Effector memory CD4-positive, alpha-beta T cell (primary cell): Measurements from ENCODE around the gene BAIAP3.

Experiments
- DNase-seq, 3 donors: peaks; one replicate each; pipeline ENCODE4 v3.0.0-alpha.2; 2020
- H3K27ac ChIP-seq: 2 replicates; pipeline ENCODE4 v1.7.0; 2013; ENCODE audit warnings: mild to moderate bottlenecking, low read length, moderate library complexity; ENCODE audit not compliant: insufficient read depth, poor library complexity, severe bottlenecking
- H3K27me3 ChIP-seq: replicated peaks from 2 replicates; pipeline ENCODE4 v1.7.0; 2013; ENCODE audit warnings: mild to moderate bottlenecking, low read length; ENCODE audit not compliant: insufficient read depth, control insufficient read depth, poor library complexity, severe bottlenecking
- H3K36me3 ChIP-seq: 2 replicates; pipeline ENCODE4 v1.7.0; 2013; ENCODE audit warnings: mild to moderate bottlenecking, low read length, moderate library complexity; ENCODE audit not compliant: control insufficient read depth, insufficient read depth
- H3K4me1 ChIP-seq: 2 replicates; pipeline ENCODE4 v1.7.0; 2013; ENCODE audit warnings: low read length, mild to moderate bottlenecking; ENCODE audit not compliant: control insufficient read depth, insufficient read depth, poor library complexity, severe bottlenecking
- H3K4me3 ChIP-seq: 2 replicates; pipeline ENCODE4 v1.7.0; 2013; ENCODE audit warnings: low read length, low read depth, mild to moderate bottlenecking; ENCODE audit not compliant: insufficient read depth, poor library complexity, severe bottlenecking
- H3K9me3 ChIP-seq: 2 replicates; pipeline ENCODE4 v1.7.0; 2013; ENCODE audit warnings: mild to moderate bottlenecking, low read length, moderate library complexity; ENCODE audit not compliant: control insufficient read depth

BAIAP3 gene

GRCh38 chr16:1345651-1346421 is 12.4 kb downstream of the BAIAP3 start:
- Histone ChIP-seq H3K4me1 (peaks cover 15% of the 10 kb centered on the region), H3K36me3 (peaks cover 26% of the 10 kb centered on the region), H3K27ac (no peak overlapping the region), H3K4me3 (no peak overlapping the region), H3K9me3 (no peaks in the 10 kb centered on the region), H3K27me3 (no peaks in the 10 kb centered on the region)
- DNase-seq, result no peak

DNA sequence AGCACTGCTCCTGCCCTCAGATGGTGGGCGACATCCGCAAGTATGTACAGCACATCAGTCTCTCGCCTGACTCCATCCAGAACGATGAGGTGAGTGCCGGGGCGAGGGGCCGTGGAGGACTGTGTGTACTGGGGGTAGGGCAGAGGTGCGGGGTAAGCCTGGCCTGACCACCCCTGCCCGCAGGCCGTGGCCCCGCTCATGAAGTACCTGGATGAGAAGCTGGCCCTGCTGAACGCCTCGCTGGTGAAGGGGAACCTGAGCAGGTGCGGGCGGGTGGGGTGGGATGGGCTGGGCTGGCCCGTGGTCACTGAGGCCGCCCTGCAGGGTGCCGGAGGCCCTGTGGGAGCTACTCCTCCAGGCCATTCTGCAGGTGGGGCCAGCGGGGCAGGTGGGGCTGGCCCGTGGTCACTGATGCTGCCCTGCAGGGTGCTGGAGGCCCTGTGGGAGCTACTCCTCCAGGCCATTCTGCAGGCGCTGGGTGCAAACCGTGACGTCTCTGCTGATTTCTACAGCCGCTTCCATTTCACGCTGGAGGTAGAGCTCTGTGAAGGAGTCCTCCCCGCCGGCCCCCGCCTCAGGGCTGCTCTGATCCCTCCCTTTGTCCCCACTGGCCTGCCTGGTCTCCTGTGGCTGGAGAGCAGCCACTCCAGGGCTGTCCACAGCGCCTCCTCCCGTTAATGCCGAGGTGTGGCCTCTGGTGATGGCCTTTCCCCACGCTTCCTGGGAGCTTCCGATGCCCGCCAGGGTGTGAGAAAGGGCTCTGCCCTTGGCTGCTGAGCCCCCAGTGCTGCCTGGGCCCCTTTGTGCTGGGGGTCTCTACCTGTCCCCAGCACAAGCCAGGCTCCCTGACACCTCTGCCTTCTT is 13.2 kb downstream of the BAIAP3 start:
- no peaks in the 10 kb centered on the region for H3K27me3 ChIP-seq
- no peak overlapping the region for H3K27ac ChIP-seq
- peaks cover 20% of the 10 kb centered on the region for H3K4me1 ChIP-seq
- H3K36me3 ChIP-seq, result peaks cover 26% of the 10 kb centered on the region
- no peak overlapping the region for H3K4me3 ChIP-seq
- DNase-seq, result no peak
- H3K9me3 ChIP-seq, result no peaks in the 10 kb centered on the region

DNA sequence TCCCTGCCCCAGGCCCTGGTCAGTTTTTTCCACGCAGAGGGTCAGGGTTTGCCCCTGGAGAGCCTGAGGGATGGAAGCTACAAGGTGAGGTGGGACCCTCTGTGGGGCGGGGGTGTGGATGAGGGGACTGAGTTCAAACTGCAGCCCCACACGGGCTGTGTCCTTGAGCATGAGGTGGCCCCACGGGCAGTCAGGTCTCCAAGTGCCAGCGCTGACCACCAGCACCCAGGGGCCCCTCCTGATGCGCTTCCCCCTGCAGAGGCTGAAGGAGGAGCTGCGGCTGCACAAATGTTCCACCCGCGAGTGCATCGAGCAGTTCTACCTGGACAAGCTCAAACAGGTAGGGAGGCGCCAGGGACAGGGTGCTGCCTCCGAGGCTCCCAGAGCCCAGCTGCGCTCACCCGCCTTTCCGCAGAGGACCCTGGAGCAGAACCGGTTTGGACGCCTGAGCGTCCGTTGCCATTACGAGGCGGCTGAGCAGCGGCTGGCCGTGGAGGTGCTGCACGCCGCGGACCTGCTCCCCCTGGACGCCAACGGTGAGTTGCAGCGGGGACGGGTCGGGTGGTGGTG is 13.9 kb downstream of the BAIAP3 start:
- Histone ChIP-seq H3K27ac (no peak overlapping the region), H3K27me3 (no peaks in the 10 kb centered on the region), H3K9me3 (no peaks in the 10 kb centered on the region), H3K4me3 (no peak overlapping the region), H3K36me3 (peaks cover 26% of the 10 kb centered on the region), H3K4me1 (peaks cover 17% of the 10 kb centered on the region)
- DNase-seq, result no peak

GRCh38 chr16:1347962-1348361 is 14.5 kb downstream of the BAIAP3 start:
- Histone ChIP-seq H3K9me3 (no peaks in the 10 kb centered on the region), H3K27me3 (no peaks in the 10 kb centered on the region), H3K36me3 (peaks cover 26% of the 10 kb centered on the region), H3K27ac (no peak overlapping the region), H3K4me1 (peaks cover 17% of the 10 kb centered on the region), H3K4me3 (no peak overlapping the region)
- DNase-seq, result no peak

DNA sequence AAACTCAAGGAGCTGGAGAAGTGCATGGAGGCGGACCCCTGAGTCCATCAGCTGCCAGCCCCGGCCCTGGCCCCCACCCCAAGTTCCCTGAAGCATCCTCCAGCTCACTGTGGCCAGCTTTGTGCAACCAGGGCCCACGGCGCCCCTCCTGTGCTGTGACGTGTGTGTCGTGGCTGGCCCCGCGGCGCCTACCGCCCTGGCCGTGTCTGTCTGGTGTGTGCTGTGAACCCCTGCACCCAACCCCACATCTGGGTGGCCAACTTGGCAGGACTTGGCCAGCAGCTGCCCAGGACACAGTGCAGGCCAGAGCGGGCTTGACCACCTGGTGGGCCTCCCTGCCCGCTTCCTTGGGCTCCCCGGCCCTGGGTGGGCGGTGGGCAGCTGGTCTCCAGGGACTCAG is 15.0 kb downstream of the BAIAP3 start:
- peaks cover 17% of the 10 kb centered on the region for H3K4me1 ChIP-seq
- peaks cover 26% of the 10 kb centered on the region for H3K36me3 ChIP-seq
- no peak for DNase-seq
- H3K27ac ChIP-seq, result no peak overlapping the region
- H3K27me3 ChIP-seq, result no peaks in the 10 kb centered on the region
- no peaks in the 10 kb centered on the region for H3K9me3 ChIP-seq
- H3K4me3 ChIP-seq, result no peak overlapping the region

GRCh38 chr16:1348926-1349325 is 15.5 kb downstream of the BAIAP3 start:
- no peaks in the 10 kb centered on the region for H3K27me3 ChIP-seq
- H3K27ac ChIP-seq, result no peak overlapping the region
- peaks cover 17% of the 10 kb centered on the region for H3K4me1 ChIP-seq
- no peak for DNase-seq
- no peak overlapping the region for H3K4me3 ChIP-seq
- H3K9me3 ChIP-seq, result no peaks in the 10 kb centered on the region
- H3K36me3 ChIP-seq, result peaks cover 26% of the 10 kb centered on the region

DNA sequence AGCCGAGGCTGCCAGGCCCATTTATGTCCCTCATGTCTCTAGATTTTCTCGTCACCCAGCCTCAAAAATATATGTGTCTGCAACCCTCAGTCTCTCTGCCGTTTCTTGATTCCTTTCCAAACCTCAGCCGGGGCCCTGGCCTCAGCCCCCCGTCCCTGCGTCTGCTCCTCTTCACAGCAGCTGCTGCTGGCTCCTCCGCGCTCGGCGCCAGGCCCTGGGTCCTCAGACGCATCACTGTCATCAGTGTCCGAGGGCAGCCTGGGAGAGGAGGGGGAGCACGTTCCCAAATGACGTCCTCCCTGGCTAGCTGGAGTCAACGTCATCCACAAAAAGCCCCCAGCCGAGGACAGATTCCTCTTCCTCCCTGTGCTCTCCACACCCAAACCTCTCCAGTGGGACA is 15.9 kb downstream of the BAIAP3 start:
- no peaks in the 10 kb centered on the region for H3K27me3 ChIP-seq
- H3K36me3 ChIP-seq, result peaks cover 26% of the 10 kb centered on the region
- DNase-seq, result no peak
- H3K4me3 ChIP-seq, result no peak overlapping the region
- H3K4me1 ChIP-seq, result peaks cover 17% of the 10 kb centered on the region
- no peaks in the 10 kb centered on the region for H3K9me3 ChIP-seq
- H3K27ac ChIP-seq, result no peak overlapping the region

DNA sequence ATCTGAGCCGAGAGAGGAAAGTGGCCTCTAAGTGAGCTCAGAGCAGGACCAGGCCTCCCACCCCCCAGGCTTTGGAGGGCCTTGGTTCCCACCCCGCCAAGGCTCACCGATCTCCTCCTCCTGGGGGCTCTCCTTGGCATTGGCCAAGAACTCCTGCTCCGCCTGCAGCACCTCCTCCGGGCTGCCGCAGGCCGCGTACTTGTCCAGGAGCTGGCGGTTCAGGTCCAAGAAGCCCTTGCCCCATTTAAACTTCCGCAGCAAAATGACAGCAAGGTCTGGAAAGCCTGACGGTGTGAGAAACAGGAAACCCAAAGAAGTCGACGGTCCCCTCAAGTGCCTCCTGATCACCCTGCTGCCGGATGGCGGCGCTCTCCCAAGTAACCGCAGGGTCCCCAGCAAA is 16.5 kb downstream of the BAIAP3 start:
- Histone ChIP-seq H3K36me3 (peaks cover 26% of the 10 kb centered on the region), H3K9me3 (no peaks in the 10 kb centered on the region), H3K4me3 (no peak overlapping the region), H3K27me3 (no peaks in the 10 kb centered on the region), H3K27ac (no peak overlapping the region), H3K4me1 (peaks cover 17% of the 10 kb centered on the region)
- DNase-seq, result no peak

- Histone ChIP-seq H3K9me3 (no peaks in the 10 kb centered on the region), H3K36me3 (peaks cover 26% of the 10 kb centered on the region), H3K27ac (peak overlapping the region; percentile 70), H3K4me1 (peaks cover 17% of the 10 kb centered on the region), H3K27me3 (no peaks in the 10 kb centered on the region), H3K4me3 (no peak overlapping the region)
- DNase-seq, result no peak
Measured at GRCh38 chr16:1350691-1351090, 17.2 kb downstream of the BAIAP3 start.

- Histone ChIP-seq H3K27me3 (no peaks in the 10 kb centered on the region), H3K4me1 (peaks cover 17% of the 10 kb centered on the region), H3K27ac (peak overlapping the region; percentile 70), H3K36me3 (peaks cover 26% of the 10 kb centered on the region), H3K4me3 (peak overlapping the region; percentile 71), H3K9me3 (no peaks in the 10 kb centered on the region)
- no peak for DNase-seq
Measured at GRCh38 chr16:1351215-1351581, 17.8 kb downstream of the BAIAP3 start.
